NCI-H2029 treated with DMSO at 0.1 percent for 48 hours (cell line): Measurements from ENCODE around the gene LAPTM5.
A peak's percentile ranks its signal among the peaks of the same experiment; 100 is the strongest.

Experiments used
- DNase-seq: peaks from one replicate; lab custom pipeline; 2025; lab: John Stamatoyannopoulos, UW

Gene LAPTM5

GRCh38 chr1:30787266-30787665, 29.7 kb upstream of the LAPTM5 start:
- no peak for DNase-seq

- no peak for DNase-seq
Observed at GRCh38 chr1:30786264-30786991, 28.9 kb upstream of the LAPTM5 start.

- no peak for DNase-seq
Observed at GRCh38 chr1:30785714-30786113, 28.1 kb upstream of the LAPTM5 start.

GRCh38 chr1:30785181-30785580, 27.6 kb upstream of the LAPTM5 start:
- DNase-seq: no peak

- DNase-seq: no peak
Observed at GRCh38 chr1:30783256-30783915, 25.8 kb upstream of the LAPTM5 start.

GRCh38 chr1:30782361-30783255, 25.0 kb upstream of the LAPTM5 start:
- DNase-seq: peak; percentile 15

- no peak for DNase-seq
Observed at GRCh38 chr1:30781906-30782305, 24.3 kb upstream of the LAPTM5 start.

- no peak for DNase-seq
Observed at GRCh38 chr1:30780409-30780808, 22.8 kb upstream of the LAPTM5 start.

GRCh38 chr1:30779294-30780071, 21.9 kb upstream of the LAPTM5 start:
- DNase-seq: peak; percentile 8

- no peak for DNase-seq
Observed at GRCh38 chr1:30778979-30779293, 21.4 kb upstream of the LAPTM5 start.

GRCh38 chr1:30778154-30778978, 20.8 kb upstream of the LAPTM5 start:
- DNase-seq: peak; percentile 18

- DNase-seq: no peak
Observed at GRCh38 chr1:30777904-30778153, 20.3 kb upstream of the LAPTM5 start.

GRCh38 chr1:30777060-30777903, 19.7 kb upstream of the LAPTM5 start:
- no peak for DNase-seq

GRCh38 chr1:30776097-30777059, 18.8 kb upstream of the LAPTM5 start:
- no peak for DNase-seq

- no peak for DNase-seq
Observed at GRCh38 chr1:30775433-30775975, 17.9 kb upstream of the LAPTM5 start.

GRCh38 chr1:30774550-30775432, 17.2 kb upstream of the LAPTM5 start:
- no peak for DNase-seq

GRCh38 chr1:30773722-30774358, 16.3 kb upstream of the LAPTM5 start:
- no peak for DNase-seq

- no peak for DNase-seq
Observed at GRCh38 chr1:30771005-30771404, 13.4 kb upstream of the LAPTM5 start.
